HepG2 (cell line): Measurements from ENCODE around the gene LIM2. TPM values are rescaled to one million over a fixed set of nuclear protein-coding genes. Genes with fewer than 3 reads are reported as not detected.

Experiments
- CHD2 ChIP-seq: IDR thresholded peaks from 2 replicates; pipeline ENCODE4 v1.6.1; 2011; ENCODE audit warnings: low read depth, low read length, improper control_type of control experiment
- FOSL2 ChIP-seq: sonication (generic); formaldehyde crosslinking; IDR thresholded peaks from 2 replicates; pipeline ENCODE4 v1.4.0; 2020; ENCODE audit warnings: missing genetic modification reagents
- GFI1 ChIP-seq: sonication (generic); formaldehyde crosslinking; IDR thresholded peaks from 2 replicates; pipeline ENCODE4 v1.5.0; 2020; ENCODE audit warnings: missing genetic modification reagents, mild to moderate bottlenecking, borderline replicate concordance
- KLF12 ChIP-seq: sonication (generic); formaldehyde crosslinking; IDR thresholded peaks from 2 replicates; pipeline ENCODE4 v1.4.0; 2020; ENCODE audit warnings: missing genetic modification reagents, borderline replicate concordance
- MXI1 ChIP-seq: IDR thresholded peaks from 3 replicates; pipeline ENCODE4 v1.6.1; 2012; ENCODE audit warnings: low read depth, low read length, inconsistent platforms, borderline replicate concordance
- PAX8 ChIP-seq: sonication (generic); formaldehyde crosslinking; IDR thresholded peaks from 2 replicates; pipeline ENCODE4 v1.8.0; 2022; ENCODE audit warnings: mild to moderate bottlenecking, missing genetic modification reagents, borderline replicate concordance
- RELA ChIP-seq: sonication (generic); formaldehyde crosslinking; IDR thresholded peaks from 2 replicates; pipeline ENCODE4 v1.4.0; 2020; ENCODE audit warnings: missing genetic modification reagents
- RFX5 ChIP-seq: IDR thresholded peaks from 2 replicates; pipeline ENCODE4 v1.6.1; 2011; ENCODE audit warnings: low read depth, low read length, improper control_type of control experiment
- RNF2 ChIP-seq: fragments of 450-650 bp; conservative IDR thresholded peaks from 2 replicates; pipeline ENCODE4 v1.6.1; 2016; ENCODE audit warnings: low read depth
- TCF7L2 ChIP-seq: IDR thresholded peaks from 2 replicates; pipeline ENCODE4 v1.6.1; 2011; ENCODE audit warnings: mild to moderate bottlenecking, low read depth, low read length, moderate library complexity
- ZNF143 ChIP-seq: sonication (generic); formaldehyde crosslinking; IDR thresholded peaks from 2 replicates; pipeline ENCODE4 v1.4.0; 2020; ENCODE audit warnings: missing genetic modification reagents
- ZNF296 ChIP-seq: sonication (generic); formaldehyde crosslinking; conservative IDR thresholded peaks from 2 replicates; pipeline ENCODE4 v1.5.0; 2020; ENCODE audit warnings: mild to moderate bottlenecking, missing genetic modification reagents
- ZNF33A ChIP-seq: sonication (generic); formaldehyde crosslinking; IDR thresholded peaks from 2 replicates; pipeline ENCODE4 v1.5.1; 2020; ENCODE audit warnings: missing genetic modification reagents, mild to moderate bottlenecking, moderate library complexity, borderline replicate concordance
- ZNF570 ChIP-seq: sonication (generic); formaldehyde crosslinking; IDR thresholded peaks from 2 replicates; pipeline ENCODE4 v1.4.0; 2020; ENCODE audit warnings: mild to moderate bottlenecking, missing genetic modification reagents, borderline replicate concordance
- ZNF572 ChIP-seq: sonication (generic); formaldehyde crosslinking; IDR thresholded peaks from 2 replicates; pipeline ENCODE4 v1.5.1; 2020; ENCODE audit warnings: mild to moderate bottlenecking, missing genetic modification reagents
- polyA plus RNA-seq, 8 experiments: library from polyadenylated mRNA; depleted of rRNA in 3 of 8; stranded (reverse) in 7 of 8; unstranded in 1 of 8; fragments of >200 nt; fragmentation: Illumina TruSeq in 4 of 8; extraction: Trizol in 4 of 8; gene quantifications; 2 replicates each; pipeline versions ENCODE4 v1.2.1 to v1.2.3, GENCODE V29; 2011 to 2016; ENCODE audit warnings: low read depth in 4 of 8, missing spikeins in 1 of 8, mixed read lengths in 1 of 8; ENCODE audit not compliant: insufficient read depth in 1 of 8
- total RNA-seq, 5 experiments: library from RNA; depleted of rRNA; stranded (reverse); fragments of >200 nt; fragmentation: Illumina TruSeq; extraction: Trizol; gene quantifications; 2 replicates each; pipeline ENCODE4 v1.2.3, GENCODE V29; 2016; ENCODE audit warnings: low read depth in 1 of 5
- TF ChIP-seq, protein P1 (sequence below): sonication (generic); formaldehyde crosslinking; IDR thresholded peaks from 2 replicates; pipeline ENCODE4 v1.4.0; 2020; ENCODE audit warnings: missing genetic modification reagents, borderline replicate concordance
- TF ChIP-seq, protein P2 (sequence below): sonication (generic); formaldehyde crosslinking; IDR thresholded peaks from 2 replicates; pipeline ENCODE4 v1.4.0; 2020; ENCODE audit warnings: missing genetic modification reagents, mild to moderate bottlenecking, borderline replicate concordance
- TF ChIP-seq, protein P3 (sequence below): IDR thresholded peaks from 2 replicates; pipeline ENCODE4 v1.6.1; 2016; ENCODE audit warnings: mild to moderate bottlenecking, missing biosample characterization, missing genetic modification reagents

LIM2 gene
- total and polyA plus RNA-seq, 2 of the 13 experiments (the other 11 are each of a cell fraction or from before 2014, with no cell fraction given) = 1.3 TPM; not detected in 1

DNA sequence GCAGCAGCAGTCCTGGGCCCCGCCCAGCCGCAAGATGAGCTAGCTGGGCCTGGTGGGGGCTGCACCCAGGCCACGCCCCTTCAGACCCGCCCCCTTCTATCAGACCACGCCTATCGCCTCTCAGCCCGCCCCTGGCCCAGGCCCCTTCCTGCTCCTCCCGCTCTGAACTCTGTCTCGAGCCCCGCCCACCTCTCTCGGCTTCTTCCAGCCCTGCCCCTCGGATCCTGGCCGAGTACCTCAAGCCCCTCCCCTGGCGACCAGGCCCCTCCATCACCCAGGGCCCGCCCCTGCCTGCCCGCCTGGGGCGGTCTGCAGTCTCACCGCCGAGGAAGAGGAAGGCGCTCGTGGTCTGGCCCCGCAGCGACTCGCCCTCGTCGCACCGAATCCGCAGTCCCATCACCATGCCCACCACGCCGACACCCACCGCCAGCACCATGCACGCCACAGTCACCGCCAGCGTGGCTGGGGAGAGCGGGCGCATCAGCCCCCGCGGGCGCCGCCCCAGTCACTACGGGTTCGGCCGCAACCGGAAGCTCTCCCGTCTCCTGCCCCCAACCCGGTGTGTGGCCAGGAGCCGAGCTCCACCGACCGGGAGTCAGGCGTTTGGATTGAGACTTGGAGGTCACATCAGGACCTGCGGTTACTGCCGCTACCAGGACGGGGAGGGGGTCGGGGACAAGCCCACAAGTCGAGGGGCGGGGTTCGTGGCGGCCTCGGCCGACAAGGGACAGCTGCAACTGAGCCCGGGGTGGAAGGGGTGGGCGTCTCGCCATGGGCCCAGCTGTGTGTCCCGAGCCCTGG, 20.0 kb downstream of the LIM2 start (continued):
- TF ChIP-seq ZNF33A (CRISPR knock-in tag) (no peak), CHD2 (peak; percentile 33; the same call in 1 of the 2 replicates), PAX8 (no peak), FOSL2 (CRISPR knock-in tag) (no peak; the same call in 1 of the 2 replicates), RELA (CRISPR knock-in tag) (no peak), KLF12 (peak; percentile 64), RFX5 (no peak), RNF2 (peak; percentile 51; the same call in 1 of the 2 replicates), ZNF572 (peak; percentile 73; the same call in 1 of the 2 replicates), GFI1 (CRISPR knock-in tag) (peak; percentile 48; the same call in 1 of the 2 replicates), ZNF570 (CRISPR knock-in tag) (no peak), MXI1 (peak; percentile 49; the same call in 1 of the 3 replicates), TCF7L2 (no peak), ZNF296 (no peak), ZNF143 (CRISPR knock-in tag) (no peak)
- TF ChIP-seq, protein P1, sequence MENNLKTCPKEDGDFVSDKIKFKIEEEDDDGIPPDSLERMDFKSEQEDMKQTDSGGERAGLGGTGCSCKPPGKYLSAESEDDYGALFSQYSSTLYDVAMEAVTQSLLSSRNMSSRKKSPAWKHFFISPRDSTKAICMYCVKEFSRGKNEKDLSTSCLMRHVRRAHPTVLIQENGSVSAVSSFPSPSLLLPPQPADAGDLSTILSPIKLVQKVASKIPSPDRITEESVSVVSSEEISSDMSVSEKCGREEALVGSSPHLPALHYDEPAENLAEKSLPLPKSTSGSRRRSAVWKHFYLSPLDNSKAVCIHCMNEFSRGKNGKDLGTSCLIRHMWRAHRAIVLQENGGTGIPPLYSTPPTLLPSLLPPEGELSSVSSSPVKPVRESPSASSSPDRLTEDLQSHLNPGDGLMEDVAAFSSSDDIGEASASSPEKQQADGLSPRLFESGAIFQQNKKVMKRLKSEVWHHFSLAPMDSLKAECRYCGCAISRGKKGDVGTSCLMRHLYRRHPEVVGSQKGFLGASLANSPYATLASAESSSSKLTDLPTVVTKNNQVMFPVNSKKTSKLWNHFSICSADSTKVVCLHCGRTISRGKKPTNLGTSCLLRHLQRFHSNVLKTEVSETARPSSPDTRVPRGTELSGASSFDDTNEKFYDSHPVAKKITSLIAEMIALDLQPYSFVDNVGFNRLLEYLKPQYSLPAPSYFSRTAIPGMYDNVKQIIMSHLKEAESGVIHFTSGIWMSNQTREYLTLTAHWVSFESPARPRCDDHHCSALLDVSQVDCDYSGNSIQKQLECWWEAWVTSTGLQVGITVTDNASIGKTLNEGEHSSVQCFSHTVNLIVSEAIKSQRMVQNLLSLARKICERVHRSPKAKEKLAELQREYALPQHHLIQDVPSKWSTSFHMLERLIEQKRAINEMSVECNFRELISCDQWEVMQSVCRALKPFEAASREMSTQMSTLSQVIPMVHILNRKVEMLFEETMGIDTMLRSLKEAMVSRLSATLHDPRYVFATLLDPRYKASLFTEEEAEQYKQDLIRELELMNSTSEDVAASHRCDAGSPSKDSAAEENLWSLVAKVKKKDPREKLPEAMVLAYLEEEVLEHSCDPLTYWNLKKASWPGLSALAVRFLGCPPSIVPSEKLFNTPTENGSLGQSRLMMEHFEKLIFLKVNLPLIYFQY = peak; percentile 34; the same call in 1 of the 2 replicates
- TF ChIP-seq, protein P2, sequence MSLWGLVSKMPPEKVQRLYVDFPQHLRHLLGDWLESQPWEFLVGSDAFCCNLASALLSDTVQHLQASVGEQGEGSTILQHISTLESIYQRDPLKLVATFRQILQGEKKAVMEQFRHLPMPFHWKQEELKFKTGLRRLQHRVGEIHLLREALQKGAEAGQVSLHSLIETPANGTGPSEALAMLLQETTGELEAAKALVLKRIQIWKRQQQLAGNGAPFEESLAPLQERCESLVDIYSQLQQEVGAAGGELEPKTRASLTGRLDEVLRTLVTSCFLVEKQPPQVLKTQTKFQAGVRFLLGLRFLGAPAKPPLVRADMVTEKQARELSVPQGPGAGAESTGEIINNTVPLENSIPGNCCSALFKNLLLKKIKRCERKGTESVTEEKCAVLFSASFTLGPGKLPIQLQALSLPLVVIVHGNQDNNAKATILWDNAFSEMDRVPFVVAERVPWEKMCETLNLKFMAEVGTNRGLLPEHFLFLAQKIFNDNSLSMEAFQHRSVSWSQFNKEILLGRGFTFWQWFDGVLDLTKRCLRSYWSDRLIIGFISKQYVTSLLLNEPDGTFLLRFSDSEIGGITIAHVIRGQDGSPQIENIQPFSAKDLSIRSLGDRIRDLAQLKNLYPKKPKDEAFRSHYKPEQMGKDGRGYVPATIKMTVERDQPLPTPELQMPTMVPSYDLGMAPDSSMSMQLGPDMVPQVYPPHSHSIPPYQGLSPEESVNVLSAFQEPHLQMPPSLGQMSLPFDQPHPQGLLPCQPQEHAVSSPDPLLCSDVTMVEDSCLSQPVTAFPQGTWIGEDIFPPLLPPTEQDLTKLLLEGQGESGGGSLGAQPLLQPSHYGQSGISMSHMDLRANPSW = no peak
- TF ChIP-seq, protein P3, sequence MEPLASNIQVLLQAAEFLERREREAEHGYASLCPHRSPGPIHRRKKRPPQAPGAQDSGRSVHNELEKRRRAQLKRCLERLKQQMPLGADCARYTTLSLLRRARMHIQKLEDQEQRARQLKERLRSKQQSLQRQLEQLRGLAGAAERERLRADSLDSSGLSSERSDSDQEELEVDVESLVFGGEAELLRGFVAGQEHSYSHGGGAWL (CRISPR knock-in tag) = peak; percentile 67
